ENCODE measurements around the gene KIAA1217. TPM values are rescaled to one million over a fixed set of nuclear protein-coding genes. Genes with fewer than 3 reads are reported as not detected.

The KIAA1217 gene
- total RNA-seq, 2 experiments from 2014 or later = 0.67 to 1.3 TPM

DNA sequence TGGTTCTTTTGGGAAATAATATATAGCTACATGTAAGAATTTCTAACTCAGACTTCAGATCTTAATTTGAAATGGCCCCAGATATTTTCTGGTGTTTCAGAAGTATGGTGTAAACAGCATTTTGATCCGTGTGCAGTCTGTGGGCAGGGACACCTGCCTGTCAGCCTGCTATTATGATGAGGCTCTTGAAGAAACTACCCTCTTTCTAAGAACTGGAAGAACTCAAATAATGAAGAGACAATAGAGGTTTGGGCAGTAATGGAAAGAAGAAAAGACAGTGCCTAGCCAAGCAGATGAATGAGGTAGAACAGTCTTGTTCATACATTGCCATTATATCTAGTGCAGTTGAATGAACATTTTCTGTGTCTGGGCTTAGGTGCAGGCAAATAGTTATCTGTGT, 258.2 kb downstream of the KIAA1217 start:
- TF ChIP-seq, protein P1, sequence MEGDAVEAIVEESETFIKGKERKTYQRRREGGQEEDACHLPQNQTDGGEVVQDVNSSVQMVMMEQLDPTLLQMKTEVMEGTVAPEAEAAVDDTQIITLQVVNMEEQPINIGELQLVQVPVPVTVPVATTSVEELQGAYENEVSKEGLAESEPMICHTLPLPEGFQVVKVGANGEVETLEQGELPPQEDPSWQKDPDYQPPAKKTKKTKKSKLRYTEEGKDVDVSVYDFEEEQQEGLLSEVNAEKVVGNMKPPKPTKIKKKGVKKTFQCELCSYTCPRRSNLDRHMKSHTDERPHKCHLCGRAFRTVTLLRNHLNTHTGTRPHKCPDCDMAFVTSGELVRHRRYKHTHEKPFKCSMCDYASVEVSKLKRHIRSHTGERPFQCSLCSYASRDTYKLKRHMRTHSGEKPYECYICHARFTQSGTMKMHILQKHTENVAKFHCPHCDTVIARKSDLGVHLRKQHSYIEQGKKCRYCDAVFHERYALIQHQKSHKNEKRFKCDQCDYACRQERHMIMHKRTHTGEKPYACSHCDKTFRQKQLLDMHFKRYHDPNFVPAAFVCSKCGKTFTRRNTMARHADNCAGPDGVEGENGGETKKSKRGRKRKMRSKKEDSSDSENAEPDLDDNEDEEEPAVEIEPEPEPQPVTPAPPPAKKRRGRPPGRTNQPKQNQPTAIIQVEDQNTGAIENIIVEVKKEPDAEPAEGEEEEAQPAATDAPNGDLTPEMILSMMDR (IDR thresholded peaks at IDR 0.05) = no peak
- POLR2A ChIA-PET = no interaction called here
- intact Hi-C loops (cut with micrococcal nuclease) = no loop called here
- ATAC-seq = no peak
- no peak overlapping the region for H3K27ac Mint-ChIP-seq
- peaks cover 12% of the 10 kb centered on the region for H3K27me3 Mint-ChIP-seq
- no peak for DNase-seq
- CTCF ChIA-PET = no interaction called here
- peaks cover 41% of the 10 kb centered on the region for H3K4me1 Mint-ChIP-seq (ENCODE audit: low read depth)
- no peak overlapping the region for H3K4me3 Mint-ChIP-seq
- H3K9me3 Mint-ChIP-seq = no peaks in the 10 kb centered on the region
- H3K36me3 Mint-ChIP-seq (ENCODE audit: low read depth) = no peaks in the 10 kb centered on the region

DNA sequence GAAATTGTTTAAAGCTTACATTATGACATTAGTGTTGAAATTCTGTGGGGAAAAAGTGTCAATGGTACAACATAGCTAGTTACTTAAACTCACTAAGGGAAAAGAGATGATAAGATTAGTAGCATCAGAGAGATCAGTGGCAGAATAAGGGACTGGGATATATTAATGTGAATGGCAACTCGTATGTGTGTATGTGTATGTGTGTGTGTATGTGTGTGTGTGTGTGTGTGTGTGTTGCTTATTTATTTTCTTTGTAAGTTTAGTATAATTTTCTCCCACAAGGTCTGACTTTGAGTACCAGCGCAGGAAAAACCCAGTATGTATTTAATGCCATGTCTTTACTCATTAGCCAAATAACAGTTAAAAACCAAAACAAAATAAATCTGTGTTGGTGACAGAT, 258.7 kb downstream of the KIAA1217 start:
- Mint-ChIP-seq H3K27ac (no peak overlapping the region), H3K4me1 (ENCODE audit: low read depth) (peaks cover 39% of the 10 kb centered on the region), H3K4me3 (no peak overlapping the region), H3K9me3 (no peaks in the 10 kb centered on the region), H3K27me3 (peaks cover 14% of the 10 kb centered on the region), H3K36me3 (ENCODE audit: low read depth) (no peaks in the 10 kb centered on the region)
- ChIA-PET POLR2A (no interaction called here), CTCF (no interaction called here)
- ATAC-seq = no peak
- TF ChIP-seq, protein P1 (IDR thresholded peaks at IDR 0.05) = no peak
- DNase-seq = no peak
- intact Hi-C loops (cut with micrococcal nuclease) = no loop called here

DNA sequence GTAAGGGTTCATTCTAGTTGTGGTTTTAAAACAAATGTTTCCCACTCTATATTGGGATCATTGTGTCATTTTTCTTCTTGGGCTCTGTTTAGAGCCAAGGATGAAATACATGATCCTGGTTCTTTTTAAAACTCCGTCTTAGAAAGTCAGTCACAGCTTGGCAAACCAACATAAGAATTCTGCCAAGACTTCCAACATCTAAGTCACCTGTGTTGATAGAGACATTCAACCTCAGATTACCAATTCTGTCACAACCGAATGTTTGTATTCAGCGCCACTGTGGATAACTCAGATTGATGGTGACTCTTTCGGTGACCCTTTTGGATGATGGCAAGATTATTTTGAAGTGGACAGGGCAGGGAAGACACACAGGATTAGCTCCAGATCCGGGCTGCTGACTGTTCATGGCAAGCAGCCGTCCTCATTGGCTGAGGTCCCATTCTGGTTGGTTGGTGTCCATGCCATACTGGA, 259.4 kb downstream of the KIAA1217 start:
- H3K27me3 Mint-ChIP-seq = peaks cover 19% of the 10 kb centered on the region
- no peaks in the 10 kb centered on the region for H3K9me3 Mint-ChIP-seq
- ChIA-PET POLR2A (no interaction called here), CTCF (no interaction called here)
- intact Hi-C loops (cut with micrococcal nuclease) = no loop called here
- no peak overlapping the region for H3K27ac Mint-ChIP-seq
- no peak overlapping the region for H3K4me3 Mint-ChIP-seq
- TF ChIP-seq, protein P1 (IDR thresholded peaks at IDR 0.05) = no peak
- DNase-seq (no peak), ATAC-seq (no peak)
- peaks cover 35% of the 10 kb centered on the region for H3K4me1 Mint-ChIP-seq (ENCODE audit: low read depth)
- H3K36me3 Mint-ChIP-seq (ENCODE audit: low read depth) = no peaks in the 10 kb centered on the region

DNA sequence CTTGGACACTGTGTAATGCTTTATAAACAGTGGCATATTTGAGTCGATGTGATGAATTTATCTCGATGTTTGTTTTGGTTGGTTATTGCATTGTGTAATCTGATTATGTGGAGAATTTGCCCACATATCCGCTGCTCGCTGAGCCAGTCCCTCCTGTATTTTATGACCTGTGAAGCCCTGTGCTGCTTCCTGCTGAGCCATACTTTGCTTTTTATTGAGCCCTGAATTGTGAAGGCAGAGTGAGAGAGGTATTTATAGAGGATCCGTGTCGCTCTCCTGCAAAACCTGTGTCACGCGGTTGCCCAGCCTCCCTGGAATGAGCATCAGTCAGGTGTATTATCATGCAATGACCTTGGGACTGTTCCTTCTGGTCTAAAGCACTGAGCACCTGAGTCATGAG, 261.1 kb downstream of the KIAA1217 start:
- Mint-ChIP-seq H3K4me1 (ENCODE audit: low read depth) (peaks cover 20% of the 10 kb centered on the region), H3K36me3 (ENCODE audit: low read depth) (no peaks in the 10 kb centered on the region), H3K9me3 (no peaks in the 10 kb centered on the region), H3K27ac (no peak overlapping the region), H3K27me3 (peaks cover 23% of the 10 kb centered on the region), H3K4me3 (no peak overlapping the region)
- TF ChIP-seq, protein P1 (IDR thresholded peaks at IDR 0.05) = no peak
- ChIA-PET CTCF (no interaction called here), POLR2A (no interaction called here)
- ATAC-seq (no peak), DNase-seq (no peak)
- intact Hi-C loops (cut with micrococcal nuclease) = no loop called here

DNA sequence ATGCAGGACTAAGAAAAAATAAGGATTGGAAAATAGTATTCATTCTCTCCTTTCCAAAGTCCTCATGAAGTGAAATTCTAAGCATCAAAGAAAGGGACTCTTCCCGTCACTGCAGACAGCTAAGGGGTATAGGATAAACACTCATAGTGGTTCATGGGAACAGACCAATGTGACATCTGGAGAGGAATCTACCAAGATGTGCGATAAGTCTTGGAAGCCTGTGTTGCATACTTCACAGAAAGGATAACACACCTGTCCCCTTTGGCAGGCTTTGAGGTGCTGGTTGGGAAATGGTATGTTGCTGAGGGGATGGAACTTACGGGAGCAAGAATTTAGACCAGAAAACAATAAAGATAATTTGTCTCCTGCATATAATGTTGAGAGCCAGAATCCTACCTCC, 266.7 kb downstream of the KIAA1217 start:
- Mint-ChIP-seq H3K9me3 (peaks cover 5% of the 10 kb centered on the region), H3K4me1 (ENCODE audit: low read depth) (no peaks in the 10 kb centered on the region), H3K4me3 (no peak overlapping the region), H3K27me3 (peaks cover 20% of the 10 kb centered on the region), H3K36me3 (ENCODE audit: low read depth) (no peaks in the 10 kb centered on the region), H3K27ac (no peak overlapping the region)
- ChIA-PET POLR2A (interaction anchor here (0.7 kb wide), 1 partner anchor 243 kb away, joined by 3 read pairs; no protein-coding TSS in a partner anchor), CTCF (no interaction called here)
- intact Hi-C loops (cut with micrococcal nuclease) = no loop called here
- TF ChIP-seq, protein P1 (IDR thresholded peaks at IDR 0.05) = no peak
- no peak for DNase-seq
- no peak for ATAC-seq
